Fibroblast of skin of scalp (primary cell): ENCODE measurements around the gene PLXDC1.

Experiments
- DNase-seq: peaks from one replicate; pipeline ENCODE4 v3.0.0-alpha.2; 2013

Gene PLXDC1

GRCh38 chr17:39095309-39095686, 56.1 kb downstream of the PLXDC1 start:
- peak; percentile 22 for DNase-seq

GRCh38 chr17:39094607-39095308, 56.7 kb downstream of the PLXDC1 start:
- DNase-seq = no peak

- DNase-seq = no peak
Observed at GRCh38 chr17:39092692-39093230, 58.7 kb downstream of the PLXDC1 start.

GRCh38 chr17:39090908-39091665, 60.4 kb downstream of the PLXDC1 start:
- DNase-seq = no peak

- no peak for DNase-seq
Observed at GRCh38 chr17:39090400-39090799, 61.0 kb downstream of the PLXDC1 start.

- DNase-seq = no peak
Observed at GRCh38 chr17:39084558-39084957, 66.9 kb downstream of the PLXDC1 start.

GRCh38 chr17:39083270-39083669, 68.2 kb downstream of the PLXDC1 start:
- no peak for DNase-seq

GRCh38 chr17:39082482-39082881, 69.0 kb downstream of the PLXDC1 start:
- peak; percentile 89 for DNase-seq

GRCh38 chr17:39081851-39082250, 69.6 kb downstream of the PLXDC1 start:
- DNase-seq = no peak

- peak; percentile 75 for DNase-seq
Observed at GRCh38 chr17:39080421-39081078, 70.9 kb downstream of the PLXDC1 start.

- no peak for DNase-seq
Observed at GRCh38 chr17:39079836-39080235, 71.6 kb downstream of the PLXDC1 start.

- no peak for DNase-seq
Observed at GRCh38 chr17:39077866-39078265, 73.6 kb downstream of the PLXDC1 start.

- DNase-seq = no peak
Observed at GRCh38 chr17:39077252-39077651, 74.2 kb downstream of the PLXDC1 start.

- no peak for DNase-seq
Observed at GRCh38 chr17:39074676-39075075, 76.8 kb downstream of the PLXDC1 start.

- no peak for DNase-seq
Observed at GRCh38 chr17:39073916-39074315, 77.5 kb downstream of the PLXDC1 start.

GRCh38 chr17:39073353-39073752, 78.1 kb downstream of the PLXDC1 start:
- DNase-seq = no peak

GRCh38 chr17:39071573-39071972, 79.9 kb downstream of the PLXDC1 start:
- DNase-seq = no peak

GRCh38 chr17:39069114-39069756, 82.2 kb downstream of the PLXDC1 start:
- DNase-seq = peak; percentile 66

GRCh38 chr17:39064819-39065218, 86.6 kb downstream of the PLXDC1 start:
- DNase-seq = peak; percentile 57

- DNase-seq = peak; percentile 84
Observed at GRCh38 chr17:39064374-39064773, 87.1 kb downstream of the PLXDC1 start.

GRCh38 chr17:39063681-39064069, 87.8 kb downstream of the PLXDC1 start:
- no peak for DNase-seq

- DNase-seq = peak; percentile 27
Observed at GRCh38 chr17:39062846-39063680, 88.4 kb downstream of the PLXDC1 start.
